Measurements from ENCODE around the gene FYCO1. TPM values are rescaled to one million over a fixed set of nuclear protein-coding genes. Genes with fewer than 3 reads are reported as not detected.

Gene FYCO1
- total and polyA plus RNA-seq, 2 of the 8 experiments (the other 6 are each of a cell fraction or from before 2014, with no cell fraction given): 4.8 to 10.8 TPM

DNA sequence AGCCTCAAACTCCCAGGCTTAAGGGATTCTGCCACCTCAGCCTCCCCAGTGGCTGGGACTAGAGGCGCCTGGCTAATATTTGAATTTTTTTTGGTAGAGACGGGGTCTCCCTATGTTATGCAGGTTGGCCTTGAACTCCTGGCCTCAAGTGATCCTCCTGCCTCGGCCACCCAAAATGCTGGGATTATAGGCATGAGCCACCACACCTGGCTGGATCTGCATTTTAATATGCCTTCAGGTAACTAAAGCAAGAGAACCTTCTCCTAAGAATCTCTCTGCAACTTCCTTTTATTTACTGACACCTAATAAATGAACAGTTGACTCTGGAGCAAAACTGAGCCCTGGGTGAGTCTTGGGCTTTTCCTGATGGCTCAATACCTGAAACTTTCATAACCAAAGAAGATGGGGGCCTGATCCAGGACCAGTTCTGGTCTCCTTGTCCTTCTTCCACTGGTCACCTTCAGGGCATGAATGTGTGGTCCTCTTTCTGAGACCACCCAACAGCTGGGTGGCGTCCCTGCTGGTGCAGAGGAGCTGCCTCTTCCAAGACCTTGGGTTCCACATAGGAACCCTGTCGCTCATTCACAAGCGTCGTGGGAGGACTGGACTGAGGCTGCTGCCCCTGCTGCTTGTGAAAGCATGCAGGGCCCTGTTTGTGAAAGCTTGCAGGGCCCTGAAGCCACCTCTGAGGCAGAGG, 81.1 kb downstream of the FYCO1 start:
- H3K14ac ChIP-seq (ENCODE audit: insufficient read length): no peak overlapping the region
- no peak overlapping the region for H2AFZ ChIP-seq (ENCODE audit: low read length)
- peaks cover 2 to 3% of the 10 kb centered on the region in 2 experiments for H4K20me1 ChIP-seq (replicated peaks in 1 of 2; ENCODE audit: control insufficient read depth in 1 of 2, insufficient read depth in 2 of 2, low read length in 2 of 2)
- no peak overlapping the region for H4K91ac ChIP-seq (replicated peaks; ENCODE audit: insufficient read length, low read length)
- H2AK5ac ChIP-seq (ENCODE audit: low read depth, low read length): no peak overlapping the region
- H3K18ac ChIP-seq (ENCODE audit: extremely low read depth, low read length): no peak overlapping the region
- FAIRE-seq (no peak), DNase-seq (ENCODE audit: low read depth in 1 of 2, low spot score in 2 of 2) (no peak)
- no peak overlapping the region for H3K9ac ChIP-seq (replicated peaks in 1 of 4; ENCODE audit: extremely low read depth in 1 of 4, low read depth in 3 of 4, low read length in 3 of 4)
- H3K36me3 ChIP-seq (ENCODE audit: control insufficient read depth in 2 of 4, insufficient read depth in 4 of 4, low read length in 3 of 4): no peaks in the 10 kb centered on the region
- H3K23ac ChIP-seq (ENCODE audit: insufficient read length): no peak overlapping the region
- H3K79me2 ChIP-seq (ENCODE audit: control insufficient read depth in 1 of 2, insufficient read depth in 2 of 2, low read length in 2 of 2): no peaks in the 10 kb centered on the region
- no peak overlapping the region; the same call in 1 of the 2 replicates for H4K8ac ChIP-seq (ENCODE audit: extremely low read depth, insufficient read depth, low read length)
- ChIA-PET POLR2A (ENCODE audit: partially characterized antibody) (interaction anchor here (1.3 kb wide), 1 partner anchor 16 kb away, joined by 4 read pairs; no protein-coding TSS in a partner anchor), CTCF (ENCODE audit: partially characterized antibody) (interaction anchor here (1.2 kb wide), 1 partner anchor 7 kb away, joined by 3 read pairs; no protein-coding TSS in a partner anchor)
- no peak overlapping the region for H2BK5ac ChIP-seq (ENCODE audit: low read depth, low read length)
- H3K9me3 ChIP-seq (ENCODE audit: insufficient read depth in 2 of 2, low read depth in 1 of 2, low read length in 1 of 2): no peaks in the 10 kb centered on the region
- no peak overlapping the region for H3K27ac ChIP-seq (ENCODE audit: low read depth, low read length)
- no peak overlapping the region for H3K56ac ChIP-seq (replicated peaks; ENCODE audit: insufficient read length, low read depth, low read length)
- H3K4me3 ChIP-seq (ENCODE audit: extremely low read depth in 1 of 4, insufficient read depth in 2 of 4, low read depth in 3 of 4, low read length in 4 of 4): no peak overlapping the region
- H2BK12ac ChIP-seq (ENCODE audit: low read depth, low read length): no peak overlapping the region
- no peak overlapping the region for H3K4me2 ChIP-seq (ENCODE audit: insufficient read depth in 1 of 2, low read depth in 2 of 2, low read length in 2 of 2)
- H3K79me1 ChIP-seq (ENCODE audit: low read depth, low read length): no peaks in the 10 kb centered on the region
- no peak overlapping the region for H2BK120ac ChIP-seq (replicated peaks; ENCODE audit: low read depth, low read length)
- no peak overlapping the region for H4K5ac ChIP-seq (ENCODE audit: insufficient read length, low read depth, low read length)
- H2BK20ac ChIP-seq (ENCODE audit: low read length): no peak overlapping the region
- peaks cover 0 to 5% (median 0%) of the 10 kb centered on the region in 4 experiments; a peak in 3 of 7 replicates for H3K27me3 ChIP-seq (replicated peaks in 1 of 4; ENCODE audit: control insufficient read depth in 3 of 4, extremely low read depth in 1 of 4, insufficient read depth in 3 of 4, low read length in 3 of 4)
- WGBS, 2 experiments (ENCODE audit: extremely low coverage in 1 of 2, insufficient coverage in 1 of 2, insufficient read length in 1 of 2, insufficient replicate concordance in 2 of 2, low coverage in 1 of 2, low lambda C conversion rate in 2 of 2, missing lambda C conversion rate in 1 of 2): 87% methylated on average over 7 of the region's 7 CpGs; no CpG with 5 or more reads in 1 of the 2 experiments
- H3K4me1 ChIP-seq (replicated peaks in 1 of 4; ENCODE audit: control insufficient read depth in 3 of 4, insufficient read depth in 4 of 4, low read length in 3 of 4): no peaks in the 10 kb centered on the region; a peak in 1 of 7 replicates
- no peak overlapping the region for H3K4ac ChIP-seq (replicated peaks; ENCODE audit: insufficient read length, low read depth, low read length)
- H3K23me2 ChIP-seq (ENCODE audit: low read depth, low read length): no peaks in the 10 kb centered on the region
- H2BK15ac ChIP-seq (ENCODE audit: low read length): no peak overlapping the region
- TF ChIP-seq BACH1 (IDR thresholded peaks at IDR 0.05; ENCODE audit: low read length) (no peak), CEBPB (IDR thresholded peaks at IDR 0.05; ENCODE audit: low read depth, low read length) (no peak), CBX8 (IDR thresholded peaks at IDR 0.05; ENCODE audit: borderline replicate concordance, low read depth, low read length) (no peak), FOSL1 (IDR thresholded peaks at IDR 0.05; ENCODE audit: insufficient read depth, low read depth, low read length) (no peak), EGR1 (IDR thresholded peaks at IDR 0.05; ENCODE audit: borderline replicate concordance, low read depth, low read length) (no peak), YY1 (IDR thresholded peaks at IDR 0.05; ENCODE audit: low read depth, low read length) (no peak), ATF2 (IDR thresholded peaks at IDR 0.05; ENCODE audit: low read length) (no peak), SP4 (IDR thresholded peaks at IDR 0.05; ENCODE audit: low read length) (no peak), RAD21 (IDR thresholded peaks at IDR 0.05 in 1 of 2, conservative IDR thresholded peaks at IDR 0.05 in 1 of 2; ENCODE audit: low read depth in 2 of 2, low read length in 2 of 2) (no peak), NRF1 (IDR thresholded peaks at IDR 0.05; ENCODE audit: low read depth, low read length) (no peak), EZH2 (IDR thresholded peaks at IDR 0.05; ENCODE audit: low read depth, low read length, severe bottlenecking) (no peak), TAF1 (IDR thresholded peaks at IDR 0.05; ENCODE audit: low read depth, low read length) (no peak)
